ENCODE results near the gene HHIPL1.

The HHIPL1 gene

DNA sequence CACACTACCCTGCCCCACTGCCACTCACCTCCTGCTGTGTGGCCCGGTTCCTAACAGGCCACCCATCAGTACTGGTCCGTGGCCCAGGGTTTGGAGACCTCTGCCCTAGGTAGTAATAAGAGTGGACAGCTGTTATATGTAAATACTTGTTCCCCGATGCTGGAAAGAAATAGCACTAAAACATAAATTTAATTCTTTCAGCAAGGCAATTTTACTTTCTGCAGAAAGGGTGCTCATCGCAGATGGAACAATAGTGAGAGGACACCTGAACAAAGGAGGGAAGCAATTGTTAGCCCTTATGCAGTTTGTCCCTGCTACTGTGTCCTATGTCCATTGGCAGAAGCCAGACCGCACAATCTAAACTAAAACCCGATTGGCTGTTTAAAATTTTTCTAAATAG lies 33.3 kb downstream of the HHIPL1 start:
- no peak for DNase-seq

DNA sequence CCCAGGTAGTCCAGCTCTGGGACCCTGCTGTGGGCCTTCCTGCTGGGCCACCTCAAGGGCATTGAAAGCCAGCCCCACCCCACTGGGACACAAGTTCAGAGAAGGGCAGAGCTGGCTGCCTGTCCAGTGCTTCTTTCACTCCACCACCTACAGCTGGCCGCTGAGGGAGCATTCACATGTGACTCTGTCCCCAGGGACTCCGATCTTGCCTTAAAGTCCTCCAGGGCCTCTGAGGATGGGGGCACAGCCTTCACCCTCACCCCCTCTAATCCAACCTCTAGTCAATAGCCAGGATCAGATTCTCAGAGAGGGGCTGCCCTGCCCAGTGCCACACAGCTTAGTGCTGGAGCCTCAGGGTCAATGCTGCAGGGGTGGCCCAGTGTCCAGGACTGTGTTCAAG lies 34.2 kb downstream of the HHIPL1 start:
- DNase-seq: no peak

GRCh38 chr14:99679543-99679942 lies 34.6 kb downstream of the HHIPL1 start:
- no peak for DNase-seq

DNA sequence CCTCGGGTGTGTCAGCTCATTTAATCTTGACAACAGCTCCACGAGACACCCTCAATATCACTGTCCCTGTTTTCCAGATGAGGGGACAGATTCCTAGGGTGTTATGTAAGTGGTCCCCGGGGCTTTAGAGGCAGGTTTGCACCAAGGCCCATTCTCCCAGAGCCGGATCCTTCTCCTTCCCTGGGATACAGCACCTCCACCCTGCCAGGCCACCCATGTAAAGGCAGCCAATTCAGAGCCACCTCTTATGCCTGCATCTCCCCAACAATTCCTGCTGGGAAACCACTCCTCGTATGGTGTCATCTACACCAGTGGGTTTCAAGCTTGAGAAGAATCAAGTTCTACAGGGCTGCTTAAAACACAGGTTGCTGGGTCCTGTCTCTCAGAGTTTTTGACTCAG lies 35.1 kb downstream of the HHIPL1 start:
- no peak for DNase-seq

GRCh38 chr14:99681101-99681831 lies 36.3 kb downstream of the HHIPL1 start:
- no peak for DNase-seq

DNA sequence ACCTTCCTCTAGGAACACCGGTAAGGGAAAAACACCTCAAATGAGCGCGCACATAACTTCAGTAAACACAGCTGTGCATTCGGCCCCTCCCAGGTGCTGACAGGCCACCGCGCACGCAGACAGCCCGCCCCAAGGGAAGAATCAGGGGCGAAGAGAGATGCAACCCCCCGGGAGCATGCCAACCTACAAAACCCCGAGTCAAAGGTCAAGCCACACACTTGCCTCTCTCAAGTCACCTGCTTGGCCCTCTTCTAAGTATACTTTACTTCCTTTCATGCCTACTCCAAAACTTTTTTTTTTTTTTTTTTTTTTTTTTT lies 36.9 kb downstream of the HHIPL1 start:
- no peak for DNase-seq

- peak; percentile 81 for DNase-seq
Measured at GRCh38 chr14:99682809-99683618, 38.1 kb downstream of the HHIPL1 start.

DNA sequence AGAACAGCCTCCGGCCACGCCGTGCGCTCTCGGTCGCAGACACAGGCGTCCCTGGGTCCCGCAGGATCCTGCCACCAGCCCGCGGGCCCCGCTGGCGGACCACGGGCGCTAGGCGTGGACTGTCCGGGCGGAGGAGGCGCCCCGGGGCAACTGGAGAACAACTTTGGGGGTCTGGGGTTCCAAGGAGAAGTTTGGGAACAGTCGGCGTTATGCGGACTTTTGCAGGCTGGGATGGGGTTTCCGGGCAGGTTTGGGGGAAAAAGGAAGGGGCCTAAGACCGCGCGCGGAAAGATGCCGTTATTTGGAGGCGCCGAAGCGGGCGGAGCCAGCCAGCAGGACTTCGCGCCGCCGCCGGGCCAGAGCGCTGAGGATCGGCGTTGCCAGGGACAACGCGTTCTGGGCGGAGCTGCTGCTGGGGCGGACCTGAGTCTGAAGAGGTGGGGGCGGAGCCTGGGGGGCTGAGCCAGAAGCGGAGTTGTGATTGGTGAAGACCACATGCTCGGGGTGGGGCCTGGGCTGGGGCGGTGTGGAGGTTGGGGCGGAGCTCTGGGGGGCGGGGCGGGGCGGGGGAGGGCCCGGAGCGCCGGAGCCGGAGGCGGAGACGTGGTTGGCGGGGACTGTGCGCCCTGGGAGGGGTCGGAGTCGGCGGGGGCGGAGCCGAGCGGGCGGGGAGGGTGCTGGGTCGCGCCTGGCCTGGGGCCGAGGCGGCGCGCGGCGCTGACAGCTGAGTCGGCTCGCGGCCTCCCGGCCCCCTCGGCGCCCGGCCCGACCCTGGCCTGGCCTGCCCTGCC lies 38.9 kb downstream of the HHIPL1 start, which contains the start of gene CYP46A1:
TSS of gene CYP46A1 (plus strand) at position 680 of the 791 bp plus-strand sequence. CDS start 120 bp downstream, outside the sequence.
- peak; percentile 99 for DNase-seq

GRCh38 chr14:99684410-99684934 lies 39.5 kb downstream of the HHIPL1 start:
- DNase-seq: peak; percentile 61

- DNase-seq: no peak
Measured at GRCh38 chr14:99685151-99685591, 40.2 kb downstream of the HHIPL1 start.

GRCh38 chr14:99685596-99685995 lies 40.7 kb downstream of the HHIPL1 start:
- DNase-seq: no peak

- DNase-seq: no peak
Measured at GRCh38 chr14:99686557-99687283, 41.8 kb downstream of the HHIPL1 start.

DNA sequence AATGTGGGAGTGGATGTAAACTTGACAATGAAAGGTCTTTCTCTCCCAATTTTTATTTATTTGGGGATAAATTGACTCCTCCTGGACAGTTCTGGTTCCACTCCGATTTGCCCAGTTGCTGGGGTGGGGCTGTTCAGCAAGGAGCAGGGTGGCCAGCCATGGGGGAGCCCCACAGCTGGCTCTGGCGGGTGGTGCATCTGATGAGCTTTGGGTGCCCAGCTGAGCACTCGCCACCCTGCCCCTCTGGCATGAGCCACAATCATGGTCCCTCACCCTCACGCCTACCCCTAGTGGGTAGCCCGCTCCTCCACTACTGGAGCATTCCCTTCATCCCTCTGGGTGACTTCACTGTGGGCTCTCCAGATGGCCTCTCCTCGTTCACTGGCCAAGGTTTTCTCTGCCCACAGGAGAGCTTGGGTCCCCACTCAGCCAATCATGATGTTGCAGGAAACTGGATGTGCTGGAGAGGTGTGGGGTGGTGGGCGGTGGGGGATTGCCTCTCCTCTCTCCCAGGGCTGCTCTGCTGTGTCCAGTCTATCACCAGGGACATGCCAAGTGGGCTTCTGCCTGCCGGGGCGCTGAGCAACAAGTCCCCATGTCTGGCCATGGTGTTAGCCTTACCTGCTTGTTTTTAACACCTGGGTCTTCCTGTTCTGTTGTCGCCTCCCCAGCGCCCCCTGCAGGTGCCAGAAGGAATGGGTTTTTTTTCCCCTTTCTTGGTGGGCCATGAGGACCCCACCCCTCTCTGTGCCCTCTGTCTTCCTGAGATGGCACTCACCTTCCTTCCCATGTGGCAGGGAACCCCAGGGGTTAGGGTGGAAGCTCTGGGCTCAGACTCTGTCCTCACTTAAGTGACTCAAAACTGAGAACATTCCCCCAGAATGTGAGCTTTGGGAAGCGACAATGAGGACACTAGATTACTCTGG lies 42.6 kb downstream of the HHIPL1 start:
- DNase-seq: peak; percentile 13

DNA sequence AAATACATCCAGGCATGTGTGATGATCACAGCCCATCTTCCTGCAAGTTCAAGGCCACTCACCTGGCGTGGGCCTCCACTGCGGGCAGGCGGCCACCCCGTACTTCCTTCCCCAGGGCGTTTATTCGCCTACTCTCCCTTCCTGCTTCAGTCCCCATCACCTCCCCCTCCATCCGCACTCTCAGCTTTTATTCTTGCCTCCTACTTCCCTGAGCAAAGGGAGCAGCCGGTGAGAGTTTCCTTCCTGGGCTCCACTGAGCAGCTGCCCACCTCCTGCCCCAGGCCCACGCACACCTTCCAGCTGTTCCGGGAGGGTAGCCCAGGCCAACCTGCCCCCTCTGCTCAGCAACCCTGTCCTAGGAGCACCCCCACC lies 43.3 kb downstream of the HHIPL1 start:
- no peak for DNase-seq

GRCh38 chr14:99688629-99689028 lies 43.7 kb downstream of the HHIPL1 start:
- DNase-seq: no peak

- no peak for DNase-seq
Measured at GRCh38 chr14:99689266-99690236, 44.6 kb downstream of the HHIPL1 start.

- DNase-seq: no peak
Measured at GRCh38 chr14:99690636-99691035, 45.7 kb downstream of the HHIPL1 start.

DNA sequence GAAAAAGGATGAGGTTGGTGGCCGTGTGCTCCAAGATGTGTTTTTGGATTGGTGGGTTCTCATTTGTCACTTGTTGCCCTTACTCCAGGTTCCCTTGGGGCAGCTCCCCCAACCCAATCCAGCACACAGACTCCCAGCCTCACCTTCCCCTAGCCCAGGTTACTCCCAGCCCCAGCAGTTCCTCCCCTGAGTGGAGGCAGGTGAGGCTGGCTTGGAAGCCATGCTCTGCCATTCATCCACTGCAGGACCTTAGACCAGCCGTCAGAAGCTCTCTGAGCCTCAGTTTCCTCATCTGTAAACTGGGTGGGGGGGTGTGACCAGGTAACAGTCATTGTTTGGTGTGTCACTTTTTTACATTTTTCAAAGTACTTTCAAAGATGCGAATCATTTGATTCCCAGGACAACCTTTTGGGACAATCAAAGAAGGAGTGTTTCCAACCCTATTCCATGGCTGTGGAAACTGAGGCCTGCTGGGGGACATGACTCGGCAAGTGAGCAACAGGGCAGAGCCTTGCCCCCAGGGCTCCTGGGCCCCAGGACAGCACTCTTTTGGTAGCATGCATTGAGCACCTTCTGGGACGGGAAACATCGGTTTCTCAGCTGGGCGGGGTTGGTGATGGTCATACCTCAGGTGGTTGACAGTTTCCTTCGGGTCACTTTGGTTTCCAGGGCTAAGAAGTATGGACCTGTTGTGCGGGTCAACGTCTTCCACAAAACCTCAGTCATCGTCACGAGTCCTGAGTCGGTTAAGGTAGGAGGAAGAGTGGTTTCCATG lies 46.4 kb downstream of the HHIPL1 start:
- no peak for DNase-seq

DNA sequence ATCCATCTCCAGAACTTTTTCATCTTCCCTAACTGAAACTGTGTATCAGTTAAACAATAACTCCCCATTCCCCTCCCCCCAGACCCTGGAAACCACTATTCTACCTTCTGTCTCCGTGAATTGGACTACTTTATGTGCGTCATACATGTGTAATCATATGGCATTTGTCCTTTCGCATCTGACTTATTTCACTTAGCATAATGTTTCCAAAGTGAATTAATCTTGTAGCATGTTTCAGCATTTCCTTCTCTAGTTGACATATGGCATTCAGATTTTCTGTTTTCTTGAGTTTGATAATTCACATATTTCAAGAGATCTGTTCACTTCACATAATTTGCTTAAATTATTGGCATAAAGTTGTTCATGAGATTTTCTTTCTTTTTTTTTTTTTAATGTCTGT lies 49.0 kb downstream of the HHIPL1 start:
- DNase-seq: no peak
